RWPE1 (cell line): Measurements from ENCODE around the gene PLEKHG4B.

Experiments
- CTCF ChIA-PET: fragments of 350-600 bp; sonication (Branson Sonifier 250); formaldehyde crosslinking; extraction: SDS; loops from one replicate; lab custom pipeline; 2021; lab: Yijun Ruan, JAX
- POLR2A ChIA-PET: fragments of 400-600 bp; formaldehyde crosslinking; extraction: SDS; loops from one replicate; lab custom pipeline; 2020; ENCODE audit warnings: antibody characterized with exemption; ENCODE audit not compliant: low non-redundant PET; lab: Yijun Ruan, JAX
- DNase-seq: peaks from one replicate; pipeline ENCODE4 v3.0.0; 2012; ENCODE audit warnings: low spot score
- H3K27ac ChIP-seq: fragments of 450-650 bp; 2 replicates; pipeline ENCODE4 v1.5.1; 2017
- CTCF ChIP-seq: fragments of 450-650 bp; conservative IDR thresholded peaks from 2 replicates; pipeline ENCODE4 v1.5.1; 2017; ENCODE audit warnings: low read depth, mild to moderate bottlenecking

Gene PLEKHG4B

GRCh38 chr5:111171-111570 lies 19.2 kb downstream of the PLEKHG4B start:
- no peak for TF ChIP-seq CTCF
- POLR2A ChIA-PET = no interaction called here
- no peak overlapping the region for H3K27ac ChIP-seq
- no peak for DNase-seq
- CTCF ChIA-PET = interaction anchor here (0.6 kb wide), 1 partner anchor 77 kb away, joined by 3 read pairs; no protein-coding TSS in a partner anchor

GRCh38 chr5:119486-120097 lies 27.6 kb downstream of the PLEKHG4B start:
- no peak for DNase-seq
- H3K27ac ChIP-seq = no peak overlapping the region
- CTCF ChIA-PET = interaction anchor here (0.6 kb wide), 1 partner anchor 37 kb away, joined by 3 read pairs; no protein-coding TSS in a partner anchor
- TF ChIP-seq CTCF = no peak
- POLR2A ChIA-PET = no interaction called here

GRCh38 chr5:121432-121831 lies 29.5 kb downstream of the PLEKHG4B start:
- H3K27ac ChIP-seq = no peak overlapping the region
- no peak for TF ChIP-seq CTCF
- ChIA-PET CTCF (no interaction called here), POLR2A (no interaction called here)
- DNase-seq = no peak

- no peak for TF ChIP-seq CTCF
- no peak overlapping the region for H3K27ac ChIP-seq
- ChIA-PET POLR2A (no interaction called here), CTCF (no interaction called here)
- DNase-seq = no peak
These were observed 33.8 kb downstream of the PLEKHG4B start for GRCh38 chr5:125815-126214.

- DNase-seq = no peak
- CTCF ChIA-PET = no interaction called here
- POLR2A ChIA-PET = no interaction called here
- TF ChIP-seq CTCF = no peak
- H3K27ac ChIP-seq = no peak overlapping the region
These were observed 34.8 kb downstream of the PLEKHG4B start for GRCh38 chr5:126806-127205.

GRCh38 chr5:127886-128285 lies 35.9 kb downstream of the PLEKHG4B start:
- DNase-seq = no peak
- TF ChIP-seq CTCF = no peak
- no peak overlapping the region for H3K27ac ChIP-seq
- ChIA-PET POLR2A (no interaction called here), CTCF (no interaction called here)
